WTC11 (cell line): ENCODE data around the gene HPCAL1. TPM values are rescaled to one million over a fixed set of nuclear protein-coding genes. Genes with fewer than 3 reads are reported as not detected.

Source experiments
- ATAC-seq: fragments of 200-7000 bp; cut with Tn5 transposase; 2 replicates; pipeline ENCODE4 v1.10.0; 2021; ENCODE audit warnings: mild to moderate bottlenecking, moderate library complexity
- CTCF ChIA-PET: fragments of 300-600 bp; sonication (Branson Sonifier 250); formaldehyde crosslinking; loops from one replicate; lab custom pipeline; 2021; ENCODE audit warnings: antibody characterized with exemption; lab: Charles Lee
- POLR2A ChIA-PET: fragments of 350-600 bp; sonication (Branson Sonifier 250); formaldehyde crosslinking; loops from one replicate; lab custom pipeline; 2021; ENCODE audit warnings: antibody characterized with exemption; lab: Charles Lee
- DNase-seq: peaks from one replicate; pipeline ENCODE4 v3.0.0; 2021; ENCODE audit warnings: low spot score
- H3K27ac Mint-ChIP-seq: 2 replicates; pipeline ENCODE4 v1.8.0; 2021; ENCODE audit warnings: mixed read lengths
- H3K27me3 Mint-ChIP-seq: 2 replicates; pipeline ENCODE4 v1.8.0; 2021; ENCODE audit warnings: low read depth, mild to moderate bottlenecking, moderate library complexity, mixed read lengths
- H3K36me3 Mint-ChIP-seq: 2 replicates; pipeline ENCODE4 v1.8.0; 2021; ENCODE audit warnings: mixed read lengths
- H3K4me1 Mint-ChIP-seq: 2 replicates; pipeline ENCODE4 v1.8.0; 2022; ENCODE audit warnings: mixed read lengths
- H3K4me3 Mint-ChIP-seq: 2 replicates; pipeline ENCODE4 v1.8.0; 2021; ENCODE audit warnings: mild to moderate bottlenecking, moderate library complexity, mixed read lengths
- H3K9me3 Mint-ChIP-seq: 2 replicates; pipeline ENCODE4 v1.8.0; 2021; ENCODE audit warnings: mixed read lengths
- CREB1 ChIP-seq: sonication (generic); formaldehyde crosslinking; IDR thresholded peaks from 2 replicates; pipeline ENCODE4 v1.8.0; 2023; ENCODE audit warnings: mild to moderate bottlenecking, missing genetic modification reagents
- GRHL2 ChIP-seq: fragments of 250-450 bp; sonication (Bioruptor Pico); IDR thresholded peaks from 2 replicates; pipeline ENCODE4 v1.8.0; 2022; ENCODE audit warnings: mild to moderate bottlenecking, moderate library complexity; ENCODE audit not compliant: insufficient replicate concordance, severe bottlenecking
- MXD4 ChIP-seq: fragments of 250-450 bp; sonication (Bioruptor Pico); IDR thresholded peaks from 2 replicates; pipeline ENCODE4 v1.8.0; 2021; ENCODE audit warnings: mild to moderate bottlenecking, moderate library complexity, borderline replicate concordance
- MYBL2 ChIP-seq: sonication (generic); formaldehyde crosslinking; IDR thresholded peaks from 2 replicates; pipeline ENCODE4 v1.8.1; 2023; ENCODE audit warnings: mild to moderate bottlenecking, moderate library complexity, missing genetic modification reagents
- NFATC4 ChIP-seq: fragments of 250-450 bp; sonication (Bioruptor Pico); IDR thresholded peaks from 2 replicates; pipeline ENCODE4 v1.9.0; 2021; ENCODE audit warnings: mild to moderate bottlenecking
- OVOL2 ChIP-seq: fragments of 250-450 bp; sonication (Bioruptor Pico); IDR thresholded peaks from 2 replicates; pipeline ENCODE4 v1.9.0; 2021; ENCODE audit warnings: mild to moderate bottlenecking, borderline replicate concordance
- PRRX2 ChIP-seq: fragments of 250-450 bp; sonication (Bioruptor Pico); IDR thresholded peaks from 2 replicates; pipeline ENCODE4 v1.8.0; 2021; ENCODE audit warnings: mild to moderate bottlenecking
- SOX15 ChIP-seq: fragments of 250-450 bp; sonication (Bioruptor Pico); IDR thresholded peaks from 2 replicates; pipeline ENCODE4 v1.9.0; 2021; ENCODE audit warnings: mild to moderate bottlenecking
- ZNF263 ChIP-seq: sonication (generic); formaldehyde crosslinking; IDR thresholded peaks from 2 replicates; pipeline ENCODE4 v1.8.1; 2022; ENCODE audit warnings: low read depth, mild to moderate bottlenecking, moderate library complexity, missing genetic modification reagents
- total RNA-seq: library from RNA; stranded (reverse); gene quantifications from 3 replicates; pipeline ENCODE4 v1.2.3, GENCODE V29; 2021
- TF ChIP-seq, protein P1 (sequence below): sonication (generic); formaldehyde crosslinking; IDR thresholded peaks from 2 replicates; pipeline ENCODE4 v1.8.1; 2022; ENCODE audit warnings: low read depth, mild to moderate bottlenecking, moderate library complexity, missing genetic modification reagents, borderline replicate concordance
- TF ChIP-seq, protein P2 (sequence below): sonication (generic); formaldehyde crosslinking; IDR thresholded peaks from 2 replicates; pipeline ENCODE4 v1.8.0; 2022; ENCODE audit warnings: mild to moderate bottlenecking, missing genetic modification reagents
- TF ChIP-seq, protein P3 (sequence below): fragments of 250-450 bp; sonication (Bioruptor Pico); IDR thresholded peaks from 2 replicates; pipeline ENCODE4 v1.8.0; 2021; ENCODE audit warnings: mild to moderate bottlenecking
- TF ChIP-seq, protein P4 (sequence below): sonication (generic); formaldehyde crosslinking; conservative IDR thresholded peaks from 2 replicates; pipeline ENCODE4 v1.8.1; 2022; ENCODE audit warnings: mild to moderate bottlenecking, missing genetic modification reagents
- TF ChIP-seq, protein P5 (sequence below): fragments of 250-450 bp; sonication (Bioruptor Pico); IDR thresholded peaks from 2 replicates; pipeline ENCODE4 v1.9.0; 2021; ENCODE audit warnings: mild to moderate bottlenecking, borderline replicate concordance
- TF ChIP-seq, protein P6 (sequence below): fragments of 250-450 bp; sonication (Bioruptor Pico); IDR thresholded peaks from 2 replicates; pipeline ENCODE4 v2.1.2; 2022; ENCODE audit warnings: mild to moderate bottlenecking, moderate library complexity
- TF ChIP-seq, protein P7 (sequence below): sonication (generic); formaldehyde crosslinking; IDR thresholded peaks from 2 replicates; pipeline ENCODE4 v1.8.0; 2022; ENCODE audit warnings: mild to moderate bottlenecking, missing genetic modification reagents
- TF ChIP-seq, protein P8 (sequence below): sonication (generic); formaldehyde crosslinking; IDR thresholded peaks from 2 replicates; pipeline ENCODE4 v1.8.1; 2022; ENCODE audit warnings: missing genetic modification reagents, borderline replicate concordance

The HPCAL1 gene
- total RNA-seq, 1 experiment from 2014 or later = 11.8 TPM

DNA sequence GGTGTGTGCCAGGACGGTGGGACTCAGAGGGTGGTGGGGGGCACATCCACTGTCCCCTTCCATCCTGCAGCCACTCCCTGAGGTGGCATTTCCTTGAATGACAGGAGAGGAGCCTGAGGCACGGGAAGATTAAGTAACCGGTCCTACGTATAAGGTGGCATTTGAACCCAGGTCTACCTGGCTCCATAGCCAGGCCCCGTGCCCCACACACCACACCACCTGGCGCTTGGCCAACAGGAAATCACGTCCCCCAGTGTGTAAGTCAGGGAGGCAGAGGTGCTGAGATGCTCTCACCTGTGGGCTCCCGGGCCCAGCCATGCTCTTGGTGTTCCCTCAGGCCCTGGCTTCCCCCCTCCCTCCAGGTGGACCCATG lies 53.7 kb downstream of the HPCAL1 start:
- no peak for ATAC-seq
- no peak overlapping the region for H3K27ac Mint-ChIP-seq
- no peak overlapping the region for H3K4me3 Mint-ChIP-seq
- CTCF ChIA-PET = interaction anchor here (1.4 kb wide), 1 partner anchor 52 kb away, joined by 6 read pairs; no protein-coding TSS in a partner anchor
- POLR2A ChIA-PET = no interaction called here
- TF ChIP-seq, protein P1, sequence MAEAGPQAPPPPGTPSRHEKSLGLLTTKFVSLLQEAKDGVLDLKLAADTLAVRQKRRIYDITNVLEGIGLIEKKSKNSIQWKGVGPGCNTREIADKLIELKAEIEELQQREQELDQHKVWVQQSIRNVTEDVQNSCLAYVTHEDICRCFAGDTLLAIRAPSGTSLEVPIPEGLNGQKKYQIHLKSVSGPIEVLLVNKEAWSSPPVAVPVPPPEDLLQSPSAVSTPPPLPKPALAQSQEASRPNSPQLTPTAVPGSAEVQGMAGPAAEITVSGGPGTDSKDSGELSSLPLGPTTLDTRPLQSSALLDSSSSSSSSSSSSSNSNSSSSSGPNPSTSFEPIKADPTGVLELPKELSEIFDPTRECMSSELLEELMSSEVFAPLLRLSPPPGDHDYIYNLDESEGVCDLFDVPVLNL (CRISPR knock-in tag) = no peak
- TF ChIP-seq, protein P2, sequence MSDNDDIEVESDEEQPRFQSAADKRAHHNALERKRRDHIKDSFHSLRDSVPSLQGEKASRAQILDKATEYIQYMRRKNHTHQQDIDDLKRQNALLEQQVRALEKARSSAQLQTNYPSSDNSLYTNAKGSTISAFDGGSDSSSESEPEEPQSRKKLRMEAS (CRISPR knock-in tag) = no peak
- TF ChIP-seq MYBL2 (CRISPR knock-in tag) (no peak), MXD4 (CRISPR knock-in tag) (no peak), ZNF263 (CRISPR knock-in tag) (no peak), NFATC4 (CRISPR knock-in tag) (no peak), SOX15 (CRISPR knock-in tag) (no peak), PRRX2 (no peak), CREB1 (CRISPR knock-in tag) (no peak), GRHL2 (CRISPR knock-in tag) (no peak), OVOL2 (CRISPR knock-in tag) (no peak)
- TF ChIP-seq, protein P3, sequence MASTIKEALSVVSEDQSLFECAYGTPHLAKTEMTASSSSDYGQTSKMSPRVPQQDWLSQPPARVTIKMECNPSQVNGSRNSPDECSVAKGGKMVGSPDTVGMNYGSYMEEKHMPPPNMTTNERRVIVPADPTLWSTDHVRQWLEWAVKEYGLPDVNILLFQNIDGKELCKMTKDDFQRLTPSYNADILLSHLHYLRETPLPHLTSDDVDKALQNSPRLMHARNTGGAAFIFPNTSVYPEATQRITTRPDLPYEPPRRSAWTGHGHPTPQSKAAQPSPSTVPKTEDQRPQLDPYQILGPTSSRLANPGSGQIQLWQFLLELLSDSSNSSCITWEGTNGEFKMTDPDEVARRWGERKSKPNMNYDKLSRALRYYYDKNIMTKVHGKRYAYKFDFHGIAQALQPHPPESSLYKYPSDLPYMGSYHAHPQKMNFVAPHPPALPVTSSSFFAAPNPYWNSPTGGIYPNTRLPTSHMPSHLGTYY (CRISPR knock-in tag) = no peak
- TF ChIP-seq, protein P4, sequence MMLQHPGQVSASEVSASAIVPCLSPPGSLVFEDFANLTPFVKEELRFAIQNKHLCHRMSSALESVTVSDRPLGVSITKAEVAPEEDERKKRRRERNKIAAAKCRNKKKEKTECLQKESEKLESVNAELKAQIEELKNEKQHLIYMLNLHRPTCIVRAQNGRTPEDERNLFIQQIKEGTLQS (CRISPR knock-in tag) = no peak
- TF ChIP-seq, protein P5, sequence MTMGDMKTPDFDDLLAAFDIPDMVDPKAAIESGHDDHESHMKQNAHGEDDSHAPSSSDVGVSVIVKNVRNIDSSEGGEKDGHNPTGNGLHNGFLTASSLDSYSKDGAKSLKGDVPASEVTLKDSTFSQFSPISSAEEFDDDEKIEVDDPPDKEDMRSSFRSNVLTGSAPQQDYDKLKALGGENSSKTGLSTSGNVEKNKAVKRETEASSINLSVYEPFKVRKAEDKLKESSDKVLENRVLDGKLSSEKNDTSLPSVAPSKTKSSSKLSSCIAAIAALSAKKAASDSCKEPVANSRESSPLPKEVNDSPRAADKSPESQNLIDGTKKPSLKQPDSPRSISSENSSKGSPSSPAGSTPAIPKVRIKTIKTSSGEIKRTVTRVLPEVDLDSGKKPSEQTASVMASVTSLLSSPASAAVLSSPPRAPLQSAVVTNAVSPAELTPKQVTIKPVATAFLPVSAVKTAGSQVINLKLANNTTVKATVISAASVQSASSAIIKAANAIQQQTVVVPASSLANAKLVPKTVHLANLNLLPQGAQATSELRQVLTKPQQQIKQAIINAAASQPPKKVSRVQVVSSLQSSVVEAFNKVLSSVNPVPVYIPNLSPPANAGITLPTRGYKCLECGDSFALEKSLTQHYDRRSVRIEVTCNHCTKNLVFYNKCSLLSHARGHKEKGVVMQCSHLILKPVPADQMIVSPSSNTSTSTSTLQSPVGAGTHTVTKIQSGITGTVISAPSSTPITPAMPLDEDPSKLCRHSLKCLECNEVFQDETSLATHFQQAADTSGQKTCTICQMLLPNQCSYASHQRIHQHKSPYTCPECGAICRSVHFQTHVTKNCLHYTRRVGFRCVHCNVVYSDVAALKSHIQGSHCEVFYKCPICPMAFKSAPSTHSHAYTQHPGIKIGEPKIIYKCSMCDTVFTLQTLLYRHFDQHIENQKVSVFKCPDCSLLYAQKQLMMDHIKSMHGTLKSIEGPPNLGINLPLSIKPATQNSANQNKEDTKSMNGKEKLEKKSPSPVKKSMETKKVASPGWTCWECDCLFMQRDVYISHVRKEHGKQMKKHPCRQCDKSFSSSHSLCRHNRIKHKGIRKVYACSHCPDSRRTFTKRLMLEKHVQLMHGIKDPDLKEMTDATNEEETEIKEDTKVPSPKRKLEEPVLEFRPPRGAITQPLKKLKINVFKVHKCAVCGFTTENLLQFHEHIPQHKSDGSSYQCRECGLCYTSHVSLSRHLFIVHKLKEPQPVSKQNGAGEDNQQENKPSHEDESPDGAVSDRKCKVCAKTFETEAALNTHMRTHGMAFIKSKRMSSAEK = no peak
- TF ChIP-seq, protein P6, sequence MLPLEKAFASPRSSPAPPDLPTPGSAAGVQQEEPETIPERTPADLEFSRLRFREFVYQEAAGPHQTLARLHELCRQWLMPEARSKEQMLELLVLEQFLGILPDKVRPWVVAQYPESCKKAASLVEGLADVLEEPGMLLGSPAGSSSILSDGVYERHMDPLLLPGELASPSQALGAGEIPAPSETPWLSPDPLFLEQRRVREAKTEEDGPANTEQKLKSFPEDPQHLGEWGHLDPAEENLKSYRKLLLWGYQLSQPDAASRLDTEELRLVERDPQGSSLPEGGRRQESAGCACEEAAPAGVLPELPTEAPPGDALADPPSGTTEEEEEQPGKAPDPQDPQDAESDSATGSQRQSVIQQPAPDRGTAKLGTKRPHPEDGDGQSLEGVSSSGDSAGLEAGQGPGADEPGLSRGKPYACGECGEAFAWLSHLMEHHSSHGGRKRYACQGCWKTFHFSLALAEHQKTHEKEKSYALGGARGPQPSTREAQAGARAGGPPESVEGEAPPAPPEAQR (CRISPR knock-in tag) = no peak
- TF ChIP-seq, protein P7, sequence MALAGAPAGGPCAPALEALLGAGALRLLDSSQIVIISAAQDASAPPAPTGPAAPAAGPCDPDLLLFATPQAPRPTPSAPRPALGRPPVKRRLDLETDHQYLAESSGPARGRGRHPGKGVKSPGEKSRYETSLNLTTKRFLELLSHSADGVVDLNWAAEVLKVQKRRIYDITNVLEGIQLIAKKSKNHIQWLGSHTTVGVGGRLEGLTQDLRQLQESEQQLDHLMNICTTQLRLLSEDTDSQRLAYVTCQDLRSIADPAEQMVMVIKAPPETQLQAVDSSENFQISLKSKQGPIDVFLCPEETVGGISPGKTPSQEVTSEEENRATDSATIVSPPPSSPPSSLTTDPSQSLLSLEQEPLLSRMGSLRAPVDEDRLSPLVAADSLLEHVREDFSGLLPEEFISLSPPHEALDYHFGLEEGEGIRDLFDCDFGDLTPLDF (CRISPR knock-in tag) = no peak
- TF ChIP-seq, protein P8, sequence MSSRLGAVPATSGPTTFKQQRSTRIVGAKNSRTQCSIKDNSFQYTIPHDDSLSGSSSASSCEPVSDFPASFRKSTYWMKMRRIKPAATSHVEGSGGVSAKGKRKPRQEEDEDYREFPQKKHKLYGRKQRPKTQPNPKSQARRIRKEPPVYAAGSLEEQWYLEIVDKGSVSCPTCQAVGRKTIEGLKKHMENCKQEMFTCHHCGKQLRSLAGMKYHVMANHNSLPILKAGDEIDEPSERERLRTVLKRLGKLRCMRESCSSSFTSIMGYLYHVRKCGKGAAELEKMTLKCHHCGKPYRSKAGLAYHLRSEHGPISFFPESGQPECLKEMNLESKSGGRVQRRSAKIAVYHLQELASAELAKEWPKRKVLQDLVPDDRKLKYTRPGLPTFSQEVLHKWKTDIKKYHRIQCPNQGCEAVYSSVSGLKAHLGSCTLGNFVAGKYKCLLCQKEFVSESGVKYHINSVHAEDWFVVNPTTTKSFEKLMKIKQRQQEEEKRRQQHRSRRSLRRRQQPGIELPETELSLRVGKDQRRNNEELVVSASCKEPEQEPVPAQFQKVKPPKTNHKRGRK (CRISPR knock-in tag) = no peak
- no peaks in the 10 kb centered on the region for H3K27me3 Mint-ChIP-seq
- no peak for DNase-seq
- H3K9me3 Mint-ChIP-seq = no peaks in the 10 kb centered on the region
- peaks cover 7% of the 10 kb centered on the region for H3K4me1 Mint-ChIP-seq
- no peaks in the 10 kb centered on the region for H3K36me3 Mint-ChIP-seq
